ENCODE results near the gene SLC9A9. TPM values are rescaled to one million over a fixed set of nuclear protein-coding genes. Genes with fewer than 3 reads are reported as not detected.
A peak's percentile ranks its signal among the peaks of the same experiment; 100 is the strongest.

Gene SLC9A9
- total and polyA plus RNA-seq, 9 of the 15 experiments (the other 6 are each of a cell fraction or from before 2014, with no cell fraction given): 0.03 to 0.13 TPM; not detected in 7

GRCh38 chr3:143382816-143383215, 465.5 kb downstream of the SLC9A9 start:
- intact Hi-C loops (cut with micrococcal nuclease) (no loop called here), in situ Hi-C loops (cut with MboI) (no loop called here)
- POLR2A ChIA-PET: no interaction called here
- CTCF ChIA-PET (ENCODE audit: low intra/inter-chr PET ratio): no interaction called here
- FAIRE-seq (no peak), DNase-seq (ENCODE audit: extremely low read depth in 1 of 4, low spot score in 3 of 4) (no peak), ATAC-seq (no peak)
- Histone ChIP-seq H3K4me2 (ENCODE audit: insufficient read depth, low read length) (no peak overlapping the region), H3K4me3 (no peak overlapping the region), H2AFZ (ENCODE audit: low read depth, low read length) (peak overlapping the region; percentile 71; the same call in 1 of the 2 replicates), H4K20me1 (replicated peaks; ENCODE audit: control insufficient read depth, insufficient read depth, low read length) (no peaks in the 10 kb centered on the region), H3K4me1 (replicated peaks in 1 of 2; ENCODE audit: control insufficient read depth in 2 of 2, insufficient read depth in 2 of 2, low read length in 2 of 2) (no peaks in the 10 kb centered on the region; a peak in 1 of 5 replicates), H3K36me3 (ENCODE audit: control insufficient read depth, insufficient read depth, low read length) (no peaks in the 10 kb centered on the region), H3K9me3 (replicated peaks; ENCODE audit: control insufficient read depth, insufficient read depth, low read depth, low read length) (no peaks in the 10 kb centered on the region), H3K79me2 (ENCODE audit: control insufficient read depth, insufficient read depth, low read length) (no peaks in the 10 kb centered on the region), H3K9ac (ENCODE audit: insufficient read depth in 1 of 2, low read depth in 2 of 2, low read length in 2 of 2) (no peak overlapping the region), H3K27me3 (ENCODE audit: control insufficient read depth in 2 of 2, insufficient read depth in 2 of 2, low read length in 2 of 2) (no peaks in the 10 kb centered on the region), H3K27ac (ENCODE audit: extremely low read depth, low read depth, low read length) (no peak overlapping the region), H3K9me1 (ENCODE audit: control insufficient read depth, insufficient read depth, low read length) (no peaks in the 10 kb centered on the region)
- TF ChIP-seq SRF (CRISPR knock-in tag; IDR thresholded peaks at IDR 0.05) (no peak), ZNF444 (CRISPR knock-in tag; IDR thresholded peaks at IDR 0.05) (no peak), ETV5 (CRISPR knock-in tag; IDR thresholded peaks at IDR 0.05; ENCODE audit: low read depth) (no peak), KLF13 (tag; IDR thresholded peaks at IDR 0.05; ENCODE audit: borderline replicate concordance, low read depth) (no peak), HDAC8 (tag; IDR thresholded peaks at IDR 0.05) (no peak), KLF6 (CRISPR knock-in tag; IDR thresholded peaks at IDR 0.05; ENCODE audit: borderline replicate concordance) (no peak), BRD4 (IDR thresholded peaks at IDR 0.05) (no peak), GABPB1 (CRISPR knock-in tag; IDR thresholded peaks at IDR 0.05) (no peak), RFX7 (CRISPR knock-in tag; IDR thresholded peaks at IDR 0.05) (no peak), ZNF785 (CRISPR knock-in tag; IDR thresholded peaks at IDR 0.05) (no peak), ZFP1 (CRISPR knock-in tag; IDR thresholded peaks at IDR 0.05) (no peak), HDAC6 (IDR thresholded peaks at IDR 0.05; ENCODE audit: low read depth, low read length) (no peak), ZNF764 (CRISPR knock-in tag; IDR thresholded peaks at IDR 0.05; ENCODE audit: low read depth) (no peak)
- TF ChIP-seq, protein P1, sequence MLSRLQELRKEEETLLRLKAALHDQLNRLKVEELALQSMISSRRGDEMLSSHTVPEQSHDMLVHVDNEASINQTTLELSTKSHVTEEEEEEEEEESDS (CRISPR knock-in tag; IDR thresholded peaks at IDR 0.05): no peak
- TF ChIP-seq, protein P2, sequence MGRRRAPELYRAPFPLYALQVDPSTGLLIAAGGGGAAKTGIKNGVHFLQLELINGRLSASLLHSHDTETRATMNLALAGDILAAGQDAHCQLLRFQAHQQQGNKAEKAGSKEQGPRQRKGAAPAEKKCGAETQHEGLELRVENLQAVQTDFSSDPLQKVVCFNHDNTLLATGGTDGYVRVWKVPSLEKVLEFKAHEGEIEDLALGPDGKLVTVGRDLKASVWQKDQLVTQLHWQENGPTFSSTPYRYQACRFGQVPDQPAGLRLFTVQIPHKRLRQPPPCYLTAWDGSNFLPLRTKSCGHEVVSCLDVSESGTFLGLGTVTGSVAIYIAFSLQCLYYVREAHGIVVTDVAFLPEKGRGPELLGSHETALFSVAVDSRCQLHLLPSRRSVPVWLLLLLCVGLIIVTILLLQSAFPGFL (CRISPR knock-in tag; IDR thresholded peaks at IDR 0.05): no peak
- BruUV-seq (replicated peaks): no TSS peak
- 47% methylated on average over 1 of the region's 1 CpG for WGBS (ENCODE audit: insufficient coverage, low coverage, missing lambda C conversion rate)
